Measurements from ENCODE around the gene TENT5C.

The TENT5C gene

GRCh38 chr1:117561071-117561470, 44.8 kb upstream of the TENT5C start:
- H3K4me3 ChIP-seq (ENCODE audit: low read depth, low read length): no peak overlapping the region
- TF ChIP-seq CTCF (IDR thresholded peaks at IDR 0.05; ENCODE audit: low read depth, low read length): no peak
- H3K27me3 ChIP-seq (ENCODE audit: insufficient read depth, low read depth, severe bottlenecking): no peaks in the 10 kb centered on the region

GRCh38 chr1:117561551-117561950, 44.3 kb upstream of the TENT5C start:
- DNase-seq: no peak
- H3K36me3 ChIP-seq: no peaks in the 10 kb centered on the region
- no peak overlapping the region for H3K4me3 ChIP-seq (ENCODE audit: low read depth, low read length)
- no peaks in the 10 kb centered on the region for H3K27me3 ChIP-seq (ENCODE audit: insufficient read depth, low read depth, severe bottlenecking)
- no peaks in the 10 kb centered on the region for H3K9me3 ChIP-seq (ENCODE audit: severe bottlenecking)
- TF ChIP-seq CTCF (IDR thresholded peaks at IDR 0.05; ENCODE audit: low read depth, low read length): no peak
- H3K27ac ChIP-seq: no peak overlapping the region

More at GRCh38 chr1:117561071-117561470, 44.8 kb upstream of the TENT5C start:
- DNase-seq: no peak
- Histone ChIP-seq H3K27ac (no peak overlapping the region), H3K9me3 (ENCODE audit: severe bottlenecking) (no peaks in the 10 kb centered on the region), H3K36me3 (no peaks in the 10 kb centered on the region)

GRCh38 chr1:117562581-117563491, 43.0 kb upstream of the TENT5C start:
- Histone ChIP-seq H3K9me3 (ENCODE audit: severe bottlenecking) (no peaks in the 10 kb centered on the region), H3K36me3 (no peaks in the 10 kb centered on the region), H3K4me3 (ENCODE audit: low read depth, low read length) (no peak overlapping the region), H3K27me3 (ENCODE audit: insufficient read depth, low read depth, severe bottlenecking) (no peaks in the 10 kb centered on the region), H3K27ac (no peak overlapping the region)
- TF ChIP-seq CTCF (IDR thresholded peaks at IDR 0.05; ENCODE audit: low read depth, low read length): no peak
- no peak for DNase-seq

- no peak overlapping the region for H3K27ac ChIP-seq
- no peaks in the 10 kb centered on the region for H3K9me3 ChIP-seq (ENCODE audit: severe bottlenecking)
- TF ChIP-seq CTCF (IDR thresholded peaks at IDR 0.05; ENCODE audit: low read depth, low read length): no peak
- no peaks in the 10 kb centered on the region for H3K36me3 ChIP-seq
- DNase-seq: no peak
- no peaks in the 10 kb centered on the region for H3K27me3 ChIP-seq (ENCODE audit: insufficient read depth, low read depth, severe bottlenecking)
- no peak overlapping the region for H3K4me3 ChIP-seq (ENCODE audit: low read depth, low read length)
These were observed 42.4 kb upstream of the TENT5C start for GRCh38 chr1:117563492-117563875.

- no peak overlapping the region for H3K4me3 ChIP-seq (ENCODE audit: low read depth, low read length)
- TF ChIP-seq CTCF (IDR thresholded peaks at IDR 0.05; ENCODE audit: low read depth, low read length): no peak
- H3K9me3 ChIP-seq (ENCODE audit: severe bottlenecking): no peaks in the 10 kb centered on the region
- H3K36me3 ChIP-seq: no peaks in the 10 kb centered on the region
- no peaks in the 10 kb centered on the region for H3K27me3 ChIP-seq (ENCODE audit: insufficient read depth, low read depth, severe bottlenecking)
- H3K27ac ChIP-seq: no peak overlapping the region
- no peak for DNase-seq
These were observed 41.4 kb upstream of the TENT5C start for GRCh38 chr1:117564227-117565075.

Data from WERI-Rb-1 (cell line).